PC-9 (cell line): ENCODE results near the gene ALKBH8. TPM values are rescaled to one million over a fixed set of nuclear protein-coding genes. Genes with fewer than 3 reads are reported as not detected.
A peak's percentile ranks its signal among the peaks of the same experiment; 100 is the strongest.
"Not testable (repeated sequence)": the region's sequence is repeated elsewhere in the genome, so short reads cannot be mapped to it uniquely, and the experiment has no call there.

Experiments
- BruUV-seq: library from RNA; stranded (reverse); fragments of 400-500 nt; replicated peaks from 2 replicates; lab custom pipeline; 2021; lab: Mats Ljungman, UMichigan
- CTCF ChIA-PET: fragments of 300-600 bp; sonication (Branson Sonifier 250); formaldehyde crosslinking; loops from one replicate; lab custom pipeline; 2022; ENCODE audit warnings: antibody characterized with exemption; lab: Charles Lee
- POLR2A ChIA-PET: fragments of 300-600 bp; sonication (Branson Sonifier 250); formaldehyde crosslinking; loops from one replicate; lab custom pipeline; 2022; ENCODE audit warnings: antibody characterized with exemption; ENCODE audit not compliant: unreplicated experiment; lab: Charles Lee
- DNase-seq, 2 experiments: peaks; one replicate each; pipeline versions ENCODE4 v3.0.0 to v3.0.0-alpha.2; 2015 to 2022; ENCODE audit warnings: mixed read lengths in 1 of 2
- H2AFZ ChIP-seq: fragments of 200-600 bp; sonication (generic); 2 replicates; pipeline ENCODE4 v1.8.1; 2017; ENCODE audit warnings: antibody characterized with exemption
- H3F3A ChIP-seq: fragments of 200-600 bp; sonication (generic); 2 replicates; pipeline ENCODE4 v1.8.1; 2017; ENCODE audit warnings: antibody characterized with exemption, mild to moderate bottlenecking, low read depth; ENCODE audit not compliant: insufficient read depth
- H3K27ac ChIP-seq: fragments of 200-600 bp; sonication (generic); 2 replicates; pipeline ENCODE4 v1.6.1; 2016; ENCODE audit warnings: mixed run types
- H3K27me3 ChIP-seq: fragments of 200-600 bp; sonication (generic); 2 replicates; pipeline ENCODE4 v1.6.1; 2016; ENCODE audit warnings: low read depth, mixed run types; ENCODE audit not compliant: insufficient read depth
- H3K36me3 ChIP-seq: fragments of 200-600 bp; sonication (generic); 2 replicates; pipeline ENCODE4 v1.6.1; 2016; ENCODE audit warnings: low read depth, mixed run types
- H3K4me1 ChIP-seq: fragments of 200-600 bp; sonication (generic); replicated peaks from 2 replicates; pipeline ENCODE4 v1.6.1; 2016; ENCODE audit warnings: mixed run types; ENCODE audit not compliant: insufficient read depth
- H3K4me2 ChIP-seq: fragments of 200-600 bp; sonication (generic); 2 replicates; pipeline ENCODE4 v1.6.1; 2017; ENCODE audit warnings: mixed run types
- H3K4me3 ChIP-seq: fragments of 200-600 bp; sonication (generic); 2 replicates; pipeline ENCODE4 v1.6.1; 2016; ENCODE audit warnings: mixed run types
- H3K79me2 ChIP-seq: fragments of 200-600 bp; sonication (generic); 2 replicates; pipeline ENCODE4 v1.6.1; 2017; ENCODE audit warnings: low read depth, mixed run types
- H3K9me2 ChIP-seq: fragments of 200-600 bp; sonication (generic); 2 replicates; pipeline ENCODE4 v1.8.1; 2017; ENCODE audit warnings: mild to moderate bottlenecking; ENCODE audit not compliant: insufficient read depth
- H3K9me3 ChIP-seq: fragments of 200-600 bp; sonication (generic); 2 replicates; pipeline ENCODE4 v1.8.1; 2016; ENCODE audit warnings: low read depth; ENCODE audit not compliant: insufficient read depth
- H4K20me1 ChIP-seq: fragments of 200-600 bp; sonication (generic); 2 replicates; pipeline ENCODE4 v1.8.1; 2017; ENCODE audit not compliant: insufficient read depth
- EZH2 ChIP-seq: fragments of 200-600 bp; sonication (generic); IDR thresholded peaks from 2 replicates; pipeline ENCODE4 v1.8.0; 2017; ENCODE audit warnings: antibody characterized with exemption, low read depth
- intact Hi-C: fragments of 100-400 bp; cut with micrococcal nuclease; formaldehyde crosslinking; loops from one replicate; pipeline ENCODE4 v1.10.0; 2022; ENCODE audit not compliant: unreplicated experiment
- total RNA-seq: library from RNA; stranded (reverse); gene quantifications from 2 replicates; pipeline ENCODE4 v1.2.3, GENCODE V29; 2021
- TF ChIP-seq, protein P1 (sequence below): fragments of 200-600 bp; sonication (generic); conservative IDR thresholded peaks from 2 replicates; pipeline ENCODE4 v1.6.1; 2017; ENCODE audit warnings: mixed run types, antibody characterized with exemption, mild to moderate bottlenecking, moderate library complexity

The ALKBH8 gene
- total RNA-seq, 1 experiment from 2014 or later: 4.4 TPM

GRCh38 chr11:107468596-107468995 is 96.9 kb downstream of the ALKBH8 start:
- ChIA-PET CTCF (no interaction called here), POLR2A (no interaction called here)
- Histone ChIP-seq H3K4me2 (no peak overlapping the region), H3K9me2 (peaks cover 3% of the 10 kb centered on the region; the same call in 1 of the 2 replicates), H3K27ac (no peak overlapping the region), H2AFZ (no peak overlapping the region), H4K20me1 (no peaks in the 10 kb centered on the region), H3K27me3 (peaks cover 25% of the 10 kb centered on the region), H3K4me1 (no peaks in the 10 kb centered on the region), H3F3A (no peaks in the 10 kb centered on the region), H3K36me3 (no peaks in the 10 kb centered on the region), H3K9me3 (no peaks in the 10 kb centered on the region; the same call in 1 of the 2 replicates), H3K4me3 (no peak overlapping the region), H3K79me2 (no peaks in the 10 kb centered on the region)
- no TSS peak for BruUV-seq
- no peak for DNase-seq
- TF ChIP-seq, protein P1, sequence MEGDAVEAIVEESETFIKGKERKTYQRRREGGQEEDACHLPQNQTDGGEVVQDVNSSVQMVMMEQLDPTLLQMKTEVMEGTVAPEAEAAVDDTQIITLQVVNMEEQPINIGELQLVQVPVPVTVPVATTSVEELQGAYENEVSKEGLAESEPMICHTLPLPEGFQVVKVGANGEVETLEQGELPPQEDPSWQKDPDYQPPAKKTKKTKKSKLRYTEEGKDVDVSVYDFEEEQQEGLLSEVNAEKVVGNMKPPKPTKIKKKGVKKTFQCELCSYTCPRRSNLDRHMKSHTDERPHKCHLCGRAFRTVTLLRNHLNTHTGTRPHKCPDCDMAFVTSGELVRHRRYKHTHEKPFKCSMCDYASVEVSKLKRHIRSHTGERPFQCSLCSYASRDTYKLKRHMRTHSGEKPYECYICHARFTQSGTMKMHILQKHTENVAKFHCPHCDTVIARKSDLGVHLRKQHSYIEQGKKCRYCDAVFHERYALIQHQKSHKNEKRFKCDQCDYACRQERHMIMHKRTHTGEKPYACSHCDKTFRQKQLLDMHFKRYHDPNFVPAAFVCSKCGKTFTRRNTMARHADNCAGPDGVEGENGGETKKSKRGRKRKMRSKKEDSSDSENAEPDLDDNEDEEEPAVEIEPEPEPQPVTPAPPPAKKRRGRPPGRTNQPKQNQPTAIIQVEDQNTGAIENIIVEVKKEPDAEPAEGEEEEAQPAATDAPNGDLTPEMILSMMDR: no peak
- TF ChIP-seq EZH2: no peak
- intact Hi-C loops: no loop called here

GRCh38 chr11:107467696-107468095 is 97.8 kb downstream of the ALKBH8 start:
- DNase-seq: no peak
- H3K4me3 ChIP-seq: no peak overlapping the region
- H4K20me1 ChIP-seq: no peaks in the 10 kb centered on the region
- H3K79me2 ChIP-seq: no peaks in the 10 kb centered on the region
- peaks cover 3% of the 10 kb centered on the region; the same call in 1 of the 2 replicates for H3K9me2 ChIP-seq
- H3K9me3 ChIP-seq: no peaks in the 10 kb centered on the region; the same call in 1 of the 2 replicates
- H3K4me1 ChIP-seq: no peaks in the 10 kb centered on the region
- POLR2A ChIA-PET: no interaction called here
- no peak overlapping the region for H2AFZ ChIP-seq
- no peaks in the 10 kb centered on the region for H3K36me3 ChIP-seq
- CTCF ChIA-PET: no interaction called here
- intact Hi-C loops: no loop called here
- no peaks in the 10 kb centered on the region for H3F3A ChIP-seq
- H3K27me3 ChIP-seq: peaks cover 34% of the 10 kb centered on the region
- BruUV-seq: no TSS peak
- TF ChIP-seq EZH2: no peak
- H3K4me2 ChIP-seq: no peak overlapping the region
- H3K27ac ChIP-seq: no peak overlapping the region

- CTCF ChIA-PET, H4K20me1 ChIP-seq, H2AFZ ChIP-seq, POLR2A ChIA-PET, H3K9me3 ChIP-seq, H3K79me2 ChIP-seq, H3K9me2 ChIP-seq, intact Hi-C loops, H3F3A ChIP-seq, H3K36me3 ChIP-seq, DNase-seq, H3K4me3 ChIP-seq, H3K27ac ChIP-seq, H3K4me2 ChIP-seq, BruUV-seq, H3K4me1 ChIP-seq: not testable (repeated sequence)
- H3K27me3 ChIP-seq: peaks cover 45% of the 10 kb centered on the region
Measured at GRCh38 chr11:107466275-107466866, 99.2 kb downstream of the ALKBH8 start.

GRCh38 chr11:107457558-107458271 is 107.8 kb downstream of the ALKBH8 start, which contains the start of gene CWF19L2:
CWF19L2 (minus strand) TSS chr11:107457825; CDS start chr11:107457816, 9 bp downstream.
- DNase-seq: peak; percentile 80 to 97
- Histone ChIP-seq H3K4me2 (peak within 1 kb of the TSS; percentile 84), H3K27ac (0 out of 2 replicates have a peak within 1 kb of the TSS, but pooled peaks have one; percentile 9), H3K9me3 (no peaks in the 10 kb centered on the region), H4K20me1 (no peaks in the 10 kb centered on the region), H2AFZ (peak within 1 kb of the TSS; percentile 92), H3K4me3 (peak within 1 kb of the TSS; percentile 86), H3K79me2 (peaks cover 19% of the 10 kb centered on the region), H3K36me3 (peaks cover 9% of the 10 kb centered on the region; the same call in 1 of the 2 replicates), H3K4me1 (peaks cover 19% of the 10 kb centered on the region), H3F3A (no peaks in the 10 kb centered on the region), H3K9me2 (no peaks in the 10 kb centered on the region), H3K27me3 (peaks cover 19% of the 10 kb centered on the region)
- no TSS peak for BruUV-seq
- TF ChIP-seq EZH2: no peak
- TF ChIP-seq, protein P1: no peak
- ChIA-PET POLR2A (interaction anchor here (0.5 to 0.9 kb wide), 5 partner anchors 9 to 1859 kb away, joined by 3 to 9 read pairs (median 4); no protein-coding TSS in a partner anchor), CTCF (interaction anchor here (0.6 kb wide), 1 partner anchor 77 kb away, joined by 4 read pairs; no protein-coding TSS in a partner anchor)
- intact Hi-C loops: no loop called here
